DND-41 (cell line): ENCODE results near the gene RNF130.

ENCODE experiments used
- ATAC-seq: fragments of 200-7000 bp; cut with Tn5 transposase; 3 replicates; pipeline ENCODE4 v1.9.1; 2021; ENCODE audit warnings: low read depth; ENCODE audit not compliant: insufficient read depth
- DNase-seq: peaks from one replicate; pipeline ENCODE4 v3.0.0-alpha.2; 2020
- H2AFZ ChIP-seq: 2 replicates; pipeline ENCODE4 v1.6.0; 2012; ENCODE audit warnings: low read depth, low read length
- H3K27ac ChIP-seq: 2 replicates; pipeline ENCODE4 v1.5.1; 2012; ENCODE audit warnings: low read length, inconsistent platforms
- H3K27me3 ChIP-seq: fragments of 200-600 bp; sonication (generic); 2 replicates; pipeline ENCODE4 v1.6.0; 2012; ENCODE audit warnings: low read length, mild to moderate bottlenecking, inconsistent platforms; ENCODE audit not compliant: insufficient read depth, poor library complexity
- H3K36me3 ChIP-seq: 2 replicates; pipeline ENCODE4 v1.5.1; 2012; ENCODE audit warnings: low read length, inconsistent platforms; ENCODE audit not compliant: insufficient read depth
- H3K4me1 ChIP-seq: 2 replicates; pipeline ENCODE4 v1.5.1; 2012; ENCODE audit warnings: mild to moderate bottlenecking, low read length; ENCODE audit not compliant: insufficient read depth
- H3K4me2 ChIP-seq: 2 replicates; pipeline ENCODE4 v1.6.0; 2012; ENCODE audit warnings: mild to moderate bottlenecking, moderate library complexity, low read length, inconsistent platforms; ENCODE audit not compliant: insufficient read depth
- H3K4me3 ChIP-seq, 2 experiments: fragments of 200-600 bp in 1 of 2; shearing (Covaris generic) in 1 of 2; 2 replicates each; pipeline ENCODE4 v1.5.1; 2012 to 2016; ENCODE audit warnings: inconsistent platforms in 2 of 2, low read length in 2 of 2, mild to moderate bottlenecking in 2 of 2, low read depth in 1 of 2, moderate library complexity in 1 of 2
- H3K79me2 ChIP-seq: 2 replicates; pipeline ENCODE4 v1.6.0; 2012; ENCODE audit warnings: low read length, inconsistent platforms; ENCODE audit not compliant: insufficient read depth
- H3K9ac ChIP-seq: 2 replicates; pipeline ENCODE4 v1.6.0; 2012; ENCODE audit warnings: low read depth, mild to moderate bottlenecking, inconsistent platforms, low read length, moderate library complexity
- H3K9me3 ChIP-seq: 2 replicates; pipeline ENCODE4 v1.5.1; 2012; ENCODE audit warnings: low read length, moderate library complexity, mild to moderate bottlenecking, inconsistent platforms; ENCODE audit not compliant: insufficient read depth, severe bottlenecking
- H4K20me1 ChIP-seq: 2 replicates; pipeline ENCODE4 v1.6.0; 2012; ENCODE audit warnings: low read length; ENCODE audit not compliant: insufficient read depth
- CTCF ChIP-seq: IDR thresholded peaks from 2 replicates; pipeline ENCODE4 v1.5.1; 2012; ENCODE audit warnings: borderline replicate concordance, low read length, moderate library complexity, mild to moderate bottlenecking; ENCODE audit not compliant: poor library complexity, severe bottlenecking; ENCODE audit errors: extremely low read depth
- EZH2 ChIP-seq: IDR thresholded peaks from 3 replicates; pipeline ENCODE4 v1.6.1; 2012; ENCODE audit warnings: borderline replicate concordance, low read depth, mild to moderate bottlenecking, moderate library complexity, low read length, inconsistent platforms; ENCODE audit not compliant: severe bottlenecking

The RNF130 gene

GRCh38 chr5:179926657-179927056 is 144.9 kb downstream of the RNF130 start:
- no peak for TF ChIP-seq EZH2
- no peak for TF ChIP-seq CTCF
- H3K9me3 ChIP-seq = no peaks in the 10 kb centered on the region
- no peak overlapping the region for H3K9ac ChIP-seq
- ATAC-seq (no peak), DNase-seq (no peak)
- no peaks in the 10 kb centered on the region for H4K20me1 ChIP-seq
- H3K4me3 ChIP-seq = no peak overlapping the region
- no peaks in the 10 kb centered on the region for H3K27me3 ChIP-seq
- no peak overlapping the region for H3K27ac ChIP-seq
- H2AFZ ChIP-seq = no peak overlapping the region
- no peaks in the 10 kb centered on the region for H3K4me1 ChIP-seq
- no peaks in the 10 kb centered on the region for H3K36me3 ChIP-seq
- no peaks in the 10 kb centered on the region for H3K79me2 ChIP-seq
- H3K4me2 ChIP-seq = no peak overlapping the region

GRCh38 chr5:179923436-179923835 is 148.1 kb downstream of the RNF130 start:
- DNase-seq (no peak), ATAC-seq (no peak)
- no peaks in the 10 kb centered on the region for H4K20me1 ChIP-seq
- H3K36me3 ChIP-seq = no peaks in the 10 kb centered on the region
- H3K79me2 ChIP-seq = no peaks in the 10 kb centered on the region
- no peak for TF ChIP-seq EZH2
- TF ChIP-seq CTCF = no peak
- no peak overlapping the region for H3K4me3 ChIP-seq
- H3K4me2 ChIP-seq = no peak overlapping the region
- no peaks in the 10 kb centered on the region for H3K27me3 ChIP-seq
- H2AFZ ChIP-seq = no peak overlapping the region
- H3K4me1 ChIP-seq = no peaks in the 10 kb centered on the region
- H3K9me3 ChIP-seq = no peaks in the 10 kb centered on the region
- H3K27ac ChIP-seq = no peak overlapping the region
- H3K9ac ChIP-seq = no peak overlapping the region

GRCh38 chr5:179920175-179920574 is 151.4 kb downstream of the RNF130 start:
- Histone ChIP-seq H3K4me1 (no peaks in the 10 kb centered on the region), H4K20me1 (no peaks in the 10 kb centered on the region; the same call in 1 of the 2 replicates), H3K36me3 (no peaks in the 10 kb centered on the region), H3K27ac (no peak overlapping the region), H3K4me3 (no peak overlapping the region), H3K79me2 (no peaks in the 10 kb centered on the region), H3K4me2 (no peak overlapping the region), H3K9ac (no peak overlapping the region), H2AFZ (no peak overlapping the region), H3K9me3 (no peaks in the 10 kb centered on the region), H3K27me3 (no peaks in the 10 kb centered on the region)
- ATAC-seq (no peak), DNase-seq (no peak)
- no peak for TF ChIP-seq CTCF

GRCh38 chr5:179919487-179920060 is 152.0 kb downstream of the RNF130 start:
- H3K36me3 ChIP-seq = no peaks in the 10 kb centered on the region
- no peaks in the 10 kb centered on the region for H3K79me2 ChIP-seq
- TF ChIP-seq EZH2 (no peak), CTCF (no peak)
- H3K27me3 ChIP-seq = no peaks in the 10 kb centered on the region
- no peak for DNase-seq
- H2AFZ ChIP-seq = no peak overlapping the region
- no peak overlapping the region for H3K9ac ChIP-seq
- ATAC-seq = peak; percentile 27; the same call in 1 of the 3 replicates
- H4K20me1 ChIP-seq = no peaks in the 10 kb centered on the region; the same call in 1 of the 2 replicates
- H3K4me2 ChIP-seq = no peak overlapping the region
- no peaks in the 10 kb centered on the region for H3K4me1 ChIP-seq
- no peak overlapping the region for H3K27ac ChIP-seq
- no peak overlapping the region for H3K4me3 ChIP-seq
- H3K9me3 ChIP-seq = no peaks in the 10 kb centered on the region
